HG03135 (cell line): ENCODE results near the gene VPS39.
"Not testable (repeated sequence)": the region's sequence is repeated elsewhere in the genome, so short reads cannot be mapped to it uniquely, and the experiment has no call there.

Experiments used
- ATAC-seq: cut with Tn5 transposase; IDR thresholded peaks from one replicate; pipeline ENCODE4 v1.9.1; 2021; ENCODE audit warnings: mild to moderate bottlenecking, moderate library complexity; ENCODE audit not compliant: unreplicated experiment

The VPS39 gene

GRCh38 chr15:42207674-42208579 lies at the start of gene VPS39:
VPS39 (minus strand) TSS chr15:42208304; CDS start chr15:42208153, 151 bp downstream.
- peak; percentile 86 for ATAC-seq

DNA sequence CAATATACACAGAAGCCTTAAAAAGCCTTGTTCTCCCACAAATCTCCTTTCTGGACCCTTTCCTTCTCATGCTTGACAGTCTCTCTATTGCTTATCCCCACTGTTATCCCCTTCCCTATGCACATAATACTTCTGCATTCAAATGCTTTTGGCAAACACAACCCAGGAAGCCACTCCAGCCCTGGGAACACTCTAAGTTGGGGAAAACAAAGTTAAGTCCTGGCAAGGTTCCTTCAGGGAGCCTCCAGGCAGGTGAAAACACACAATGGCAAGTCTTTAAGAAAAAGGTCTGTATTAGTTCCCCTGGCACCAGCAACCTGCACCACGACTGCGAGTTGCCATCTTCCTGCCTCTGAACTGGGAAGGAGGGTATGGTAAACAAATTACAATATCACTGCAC lies 45.2 kb upstream of the VPS39 start:
- ATAC-seq: no peak

- ATAC-seq: no peak
These were observed 32.7 kb upstream of the VPS39 start for GRCh38 chr15:42240823-42241222.

DNA sequence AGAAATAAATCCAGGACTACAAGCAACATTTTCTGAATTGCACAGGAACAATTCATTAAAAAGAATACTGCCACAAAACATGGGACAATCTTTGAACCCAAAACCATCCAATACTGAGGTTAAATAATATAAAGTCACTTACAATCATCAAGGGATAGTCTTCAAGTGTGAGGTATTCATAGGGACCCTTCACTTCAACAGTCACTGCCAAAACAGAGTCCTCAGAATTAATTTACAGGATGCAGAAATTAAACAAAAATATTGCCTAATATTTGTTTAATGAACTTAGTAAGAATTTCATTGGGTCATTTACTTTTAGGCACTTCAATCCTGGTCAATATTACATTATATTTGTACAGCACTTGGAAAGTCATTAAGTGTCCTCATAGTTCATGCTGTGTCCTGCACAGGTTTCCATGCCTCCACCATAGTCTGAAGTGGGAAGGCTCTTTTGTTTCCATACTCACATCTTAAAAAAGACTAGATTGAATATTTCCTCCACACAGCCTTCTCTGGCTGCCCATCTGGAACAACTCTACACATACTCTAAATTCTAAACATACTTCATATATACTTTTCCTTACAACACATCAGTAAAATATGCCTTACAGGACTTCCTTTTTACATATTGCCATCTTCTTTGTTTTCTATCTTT lies 31.6 kb upstream of the VPS39 start:
- ATAC-seq: no peak

DNA sequence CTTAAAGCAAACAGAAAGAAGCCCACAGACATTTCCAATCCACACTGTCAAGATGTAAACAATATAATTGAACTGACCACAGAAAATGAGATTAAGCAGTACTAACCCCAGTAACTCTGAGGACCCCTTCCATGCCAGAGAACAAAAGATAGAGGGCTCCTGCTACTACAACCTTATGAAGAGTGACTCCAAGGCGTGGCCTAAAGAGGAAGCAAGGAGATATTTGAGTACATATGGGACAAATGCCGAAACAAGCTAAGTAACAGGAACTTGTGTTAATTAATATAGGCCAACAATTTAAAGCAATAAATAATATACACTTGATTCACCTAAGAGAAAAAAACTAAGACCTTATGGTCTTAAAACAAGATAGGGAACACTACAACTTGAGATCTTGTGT lies 25.0 kb upstream of the VPS39 start:
- no peak for ATAC-seq

DNA sequence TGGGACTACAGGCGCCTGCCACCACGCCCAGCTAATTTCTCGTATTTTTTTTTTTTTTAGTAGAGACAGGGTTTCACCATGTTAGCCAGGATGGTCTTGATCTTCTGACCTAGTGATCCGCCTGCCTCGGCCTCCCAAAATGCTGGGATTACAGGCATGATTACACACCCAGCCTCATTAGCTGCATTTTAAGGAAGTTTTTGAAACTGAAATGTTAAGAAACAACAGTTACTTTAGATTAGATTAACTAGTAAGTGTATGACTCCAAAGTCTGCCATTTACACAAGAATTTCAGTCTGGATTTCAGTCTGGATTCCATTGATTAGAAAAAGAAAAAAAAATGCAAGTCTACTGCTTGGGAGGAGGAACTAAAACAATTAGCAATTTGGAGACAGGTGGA lies 24.5 kb upstream of the VPS39 start:
- ATAC-seq: no peak

GRCh38 chr15:42231088-42231487 lies 23.0 kb upstream of the VPS39 start:
- no peak for ATAC-seq

GRCh38 chr15:42228981-42229380 lies 20.9 kb upstream of the VPS39 start:
- ATAC-seq: not testable (repeated sequence)

- no peak for ATAC-seq
These were observed 19.9 kb upstream of the VPS39 start for GRCh38 chr15:42228036-42228435.

GRCh38 chr15:42226648-42227047 lies 18.5 kb upstream of the VPS39 start:
- no peak for ATAC-seq

- ATAC-seq: no peak
These were observed 12.1 kb upstream of the VPS39 start for GRCh38 chr15:42220216-42220615.

- ATAC-seq: no peak
These were observed 11.0 kb upstream of the VPS39 start for GRCh38 chr15:42218953-42219592.

DNA sequence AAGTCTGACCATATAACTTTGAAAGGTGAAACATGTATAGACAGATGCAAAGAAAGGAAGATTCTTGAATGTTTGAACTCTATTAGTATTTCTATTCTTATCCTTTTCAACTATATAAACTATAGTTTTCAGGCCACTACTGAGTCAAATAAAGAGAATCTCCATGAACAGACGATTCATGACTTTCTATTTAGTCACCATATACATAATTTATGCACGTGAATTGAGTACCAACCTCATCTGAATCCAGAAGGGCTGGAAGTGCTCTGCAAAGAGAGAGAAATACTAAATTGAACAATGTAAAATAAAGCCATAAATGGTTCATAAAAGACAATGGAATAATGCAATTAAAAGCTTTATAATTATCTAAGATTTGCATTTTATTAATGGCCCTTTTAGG lies 9.5 kb upstream of the VPS39 start:
- ATAC-seq: no peak

DNA sequence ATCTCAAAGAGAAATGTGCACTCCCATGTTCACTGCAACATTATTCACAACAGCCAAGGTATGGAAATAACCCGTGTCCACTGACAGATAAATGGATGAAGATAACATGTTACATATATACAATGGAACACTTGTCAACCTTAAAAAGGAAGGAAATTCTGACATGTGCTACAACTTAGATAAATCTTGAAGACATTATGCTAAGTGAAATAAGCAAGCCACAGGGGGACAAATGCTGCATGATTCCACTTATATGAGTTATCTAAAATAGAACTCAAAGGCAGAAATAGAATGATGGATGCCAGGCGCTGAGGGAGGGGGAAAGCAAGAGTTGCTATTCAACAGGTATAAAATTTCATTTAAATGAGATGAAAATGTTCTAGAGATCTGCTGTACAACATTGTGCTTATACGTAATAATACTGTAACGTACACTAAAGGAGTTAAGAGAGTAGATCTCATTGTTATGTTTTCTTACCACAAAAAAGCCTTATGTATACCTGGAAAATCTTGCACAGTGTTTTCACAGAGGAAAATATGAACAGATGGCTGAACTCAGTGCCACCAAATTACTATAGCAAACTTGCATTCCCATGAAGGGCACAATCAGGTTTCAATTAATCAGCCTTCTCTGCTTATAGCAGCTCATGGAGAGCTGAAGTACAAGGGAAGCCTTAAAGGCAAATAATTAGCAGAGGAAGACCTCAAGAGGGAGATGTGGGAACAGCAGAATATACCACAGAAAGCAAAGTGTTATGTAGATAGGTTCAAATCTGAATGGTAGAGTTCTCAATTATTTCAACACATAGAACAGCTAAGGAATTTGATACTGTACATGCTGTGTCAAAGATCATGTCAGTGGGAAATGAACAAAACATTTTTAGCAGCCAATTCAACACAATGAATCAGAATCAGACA lies 8.1 kb upstream of the VPS39 start:
- no peak for ATAC-seq

GRCh38 chr15:42214600-42214999 lies 6.5 kb upstream of the VPS39 start:
- no peak for ATAC-seq

- ATAC-seq: no peak
These were observed 5.4 kb upstream of the VPS39 start for GRCh38 chr15:42213511-42213910.

DNA sequence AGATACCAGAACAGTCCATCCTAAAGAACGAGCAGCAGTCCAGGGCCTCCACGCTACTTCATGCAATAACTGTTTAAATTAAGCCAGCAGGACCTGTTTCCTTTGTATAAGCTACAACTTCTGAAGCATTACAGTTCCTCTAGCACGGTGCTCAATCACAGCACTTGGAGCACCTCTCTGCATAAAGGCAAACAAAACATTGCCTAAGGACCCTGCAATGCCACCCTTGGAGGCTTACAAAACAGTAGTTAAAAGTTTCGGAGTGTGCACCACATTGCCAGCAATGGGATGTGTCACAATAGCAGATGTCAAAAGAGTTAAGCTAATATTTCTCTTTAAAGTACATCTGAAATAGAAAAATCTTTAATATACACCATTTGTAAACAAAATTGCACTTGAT lies 2.6 kb upstream of the VPS39 start:
- ATAC-seq: no peak

- ATAC-seq: no peak
These were observed 1.7 kb downstream of the VPS39 start for GRCh38 chr15:42206406-42206805.

GRCh38 chr15:42203891-42204290 lies 4.2 kb downstream of the VPS39 start:
- no peak for ATAC-seq

DNA sequence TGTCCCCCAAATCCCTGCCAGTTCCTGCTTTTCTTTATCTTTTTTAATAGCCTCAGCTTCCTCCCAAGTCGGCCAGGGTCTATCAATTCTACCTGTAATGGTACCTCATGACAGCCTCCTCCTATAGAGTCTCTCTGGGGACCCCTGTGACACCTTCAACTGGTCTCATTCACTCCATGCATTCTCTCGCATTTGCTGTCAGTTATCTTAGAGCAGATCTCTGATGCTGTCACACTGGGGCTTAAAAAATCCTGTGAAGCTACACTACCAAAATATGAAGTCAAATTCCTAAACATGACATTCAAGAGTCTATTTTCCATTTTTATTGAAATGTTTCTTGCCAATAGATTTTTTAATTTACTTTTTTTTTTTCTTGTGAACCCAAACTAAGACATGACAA lies 5.5 kb downstream of the VPS39 start:
- no peak for ATAC-seq

DNA sequence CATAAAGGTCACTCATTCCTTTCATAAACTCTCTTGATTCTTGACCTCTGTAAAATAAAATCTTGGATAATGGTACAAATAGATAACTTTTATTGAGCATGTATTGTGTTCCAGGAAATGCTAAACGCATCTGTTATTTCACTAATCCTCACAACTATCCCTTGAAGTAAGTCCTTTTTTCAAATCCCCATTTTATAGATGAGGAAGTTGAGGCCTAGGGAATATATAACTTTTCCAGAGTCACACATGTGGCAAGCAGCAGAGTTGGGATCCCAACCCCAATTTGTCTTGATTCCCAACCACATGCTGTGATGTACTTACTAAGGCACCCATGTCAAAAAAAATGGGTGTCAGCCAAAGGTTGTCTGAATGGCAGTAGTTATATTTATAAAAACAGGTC lies 6.3 kb downstream of the VPS39 start:
- ATAC-seq: no peak
